ENCODE data around the gene SNX20. TPM values are rescaled to one million over a fixed set of nuclear protein-coding genes. Genes with fewer than 3 reads are reported as not detected.

Gene SNX20
- total RNA-seq, 2 experiments from 2014 or later, result 43.3 to 48.9 TPM

GRCh38 chr16:50634090-50634489 is 47.0 kb downstream of the SNX20 start:
- no peaks in the 10 kb centered on the region for H3K36me3 Mint-ChIP-seq (ENCODE audit: low read depth)
- ATAC-seq (no peak), DNase-seq (no peak)
- no peaks in the 10 kb centered on the region for H3K9me3 Mint-ChIP-seq (ENCODE audit: low read depth)
- intact Hi-C loops (cut with DNase I, micrococcal nuclease), result no loop called here
- no peak overlapping the region for H3K4me3 Mint-ChIP-seq
- H3K27me3 Mint-ChIP-seq, result no peaks in the 10 kb centered on the region
- no peak overlapping the region for H3K27ac Mint-ChIP-seq
- POLR2A ChIA-PET, result no interaction called here
- peaks cover 3% of the 10 kb centered on the region for H3K4me1 Mint-ChIP-seq
- CTCF ChIA-PET, result no interaction called here

GRCh38 chr16:50632927-50633800 is 47.9 kb downstream of the SNX20 start:
- H3K36me3 Mint-ChIP-seq (ENCODE audit: low read depth), result no peaks in the 10 kb centered on the region
- H3K27me3 Mint-ChIP-seq, result no peaks in the 10 kb centered on the region
- CTCF ChIA-PET, result no interaction called here
- no peak overlapping the region for H3K4me3 Mint-ChIP-seq
- no peaks in the 10 kb centered on the region for H3K9me3 Mint-ChIP-seq (ENCODE audit: low read depth)
- ATAC-seq (no peak), DNase-seq (no peak)
- POLR2A ChIA-PET, result no interaction called here
- H3K4me1 Mint-ChIP-seq, result peaks cover 3% of the 10 kb centered on the region
- peak overlapping the region; percentile 23 for H3K27ac Mint-ChIP-seq
- intact Hi-C loops (cut with DNase I, micrococcal nuclease), result no loop called here

GRCh38 chr16:50631985-50632576 is 49.0 kb downstream of the SNX20 start:
- ChIA-PET CTCF (no interaction called here), POLR2A (no interaction called here)
- Mint-ChIP-seq H3K36me3 (ENCODE audit: low read depth) (no peaks in the 10 kb centered on the region), H3K27ac (no peak overlapping the region), H3K9me3 (ENCODE audit: low read depth) (no peaks in the 10 kb centered on the region), H3K4me1 (peaks cover 10% of the 10 kb centered on the region), H3K27me3 (no peaks in the 10 kb centered on the region), H3K4me3 (no peak overlapping the region)
- DNase-seq (no peak), ATAC-seq (no peak)
- intact Hi-C loops (cut with DNase I, micrococcal nuclease), result no loop called here

- intact Hi-C loops (cut with DNase I, micrococcal nuclease), result no loop called here
- Mint-ChIP-seq H3K27ac (no peak overlapping the region), H3K27me3 (no peaks in the 10 kb centered on the region), H3K4me3 (no peak overlapping the region), H3K9me3 (ENCODE audit: low read depth) (no peaks in the 10 kb centered on the region), H3K4me1 (peaks cover 16% of the 10 kb centered on the region), H3K36me3 (ENCODE audit: low read depth) (no peaks in the 10 kb centered on the region)
- ChIA-PET CTCF (interaction anchor here (1.2 kb wide), 1 partner anchor 47 kb away, joined by 3 read pairs; no protein-coding TSS in a partner anchor), POLR2A (no interaction called here)
- ATAC-seq (no peak), DNase-seq (no peak)
Measured at GRCh38 chr16:50631249-50631984, 49.7 kb downstream of the SNX20 start.

GRCh38 chr16:50630394-50631020 is 50.6 kb downstream of the SNX20 start:
- Mint-ChIP-seq H3K4me1 (peaks cover 18% of the 10 kb centered on the region), H3K27ac (no peak overlapping the region), H3K27me3 (no peaks in the 10 kb centered on the region), H3K36me3 (ENCODE audit: low read depth) (no peaks in the 10 kb centered on the region), H3K4me3 (no peak overlapping the region), H3K9me3 (ENCODE audit: low read depth) (no peaks in the 10 kb centered on the region)
- CTCF ChIA-PET, result interaction anchor here (1.2 kb wide), 1 partner anchor 48 kb away, joined by 3 read pairs; no protein-coding TSS in a partner anchor
- ATAC-seq, result no peak
- POLR2A ChIA-PET, result no interaction called here
- intact Hi-C loops (cut with DNase I, micrococcal nuclease), result no loop called here
- no peak for DNase-seq

- Mint-ChIP-seq H3K9me3 (ENCODE audit: low read depth) (no peaks in the 10 kb centered on the region), H3K27me3 (no peaks in the 10 kb centered on the region), H3K27ac (no peak overlapping the region), H3K4me1 (peaks cover 25% of the 10 kb centered on the region), H3K4me3 (no peak overlapping the region), H3K36me3 (ENCODE audit: low read depth) (no peaks in the 10 kb centered on the region)
- ChIA-PET CTCF (interaction anchor here (0.6 kb wide), 1 partner anchor 10 kb away, joined by 3 read pairs; no protein-coding TSS in a partner anchor), POLR2A (no interaction called here)
- DNase-seq, result no peak
- intact Hi-C loops (cut with DNase I, micrococcal nuclease), result no loop called here
- ATAC-seq, result no peak
Measured at GRCh38 chr16:50629334-50629733, 51.8 kb downstream of the SNX20 start.

GRCh38 chr16:50628156-50628802 is 52.8 kb downstream of the SNX20 start:
- Mint-ChIP-seq H3K27me3 (no peaks in the 10 kb centered on the region), H3K4me1 (peaks cover 36% of the 10 kb centered on the region), H3K4me3 (no peak overlapping the region), H3K27ac (no peak overlapping the region), H3K9me3 (ENCODE audit: low read depth) (no peaks in the 10 kb centered on the region), H3K36me3 (ENCODE audit: low read depth) (no peaks in the 10 kb centered on the region)
- DNase-seq (no peak), ATAC-seq (no peak)
- intact Hi-C loops (cut with DNase I, micrococcal nuclease), result no loop called here
- ChIA-PET POLR2A (no interaction called here), CTCF (interaction anchor here (0.9 to 1.6 kb wide), 8 partner anchors 8 to 239 kb away, joined by 3 to 14 read pairs (median 4); no protein-coding TSS in a partner anchor)

GRCh38 chr16:50627419-50627818 is 53.7 kb downstream of the SNX20 start:
- intact Hi-C loops (cut with DNase I, micrococcal nuclease), result no loop called here
- peaks cover 40% of the 10 kb centered on the region for H3K4me1 Mint-ChIP-seq
- H3K9me3 Mint-ChIP-seq (ENCODE audit: low read depth), result no peaks in the 10 kb centered on the region
- no peaks in the 10 kb centered on the region for H3K36me3 Mint-ChIP-seq (ENCODE audit: low read depth)
- no peaks in the 10 kb centered on the region for H3K27me3 Mint-ChIP-seq
- H3K27ac Mint-ChIP-seq, result peak overlapping the region; percentile 68
- ChIA-PET CTCF (interaction anchor here (0.6 to 1.6 kb wide), 13 partner anchors 9 to 601 kb away, joined by 3 to 14 read pairs (median 3); no protein-coding TSS in a partner anchor), POLR2A (no interaction called here)
- H3K4me3 Mint-ChIP-seq, result no peak overlapping the region
- ATAC-seq, result peak; percentile 86
- DNase-seq, result peak; percentile 72

GRCh38 chr16:50626868-50627267 is 54.2 kb downstream of the SNX20 start:
- peaks cover 40% of the 10 kb centered on the region for H3K4me1 Mint-ChIP-seq
- no peak overlapping the region for H3K4me3 Mint-ChIP-seq
- ChIA-PET POLR2A (no interaction called here), CTCF (interaction anchor here (0.6 to 1.6 kb wide), 12 partner anchors 10 to 669 kb away, joined by 3 to 12 read pairs (median 3); no protein-coding TSS in a partner anchor)
- DNase-seq (no peak), ATAC-seq (peak; percentile 31)
- H3K27me3 Mint-ChIP-seq, result no peaks in the 10 kb centered on the region
- H3K9me3 Mint-ChIP-seq (ENCODE audit: low read depth), result no peaks in the 10 kb centered on the region
- intact Hi-C loops (cut with DNase I, micrococcal nuclease), result no loop called here
- no peaks in the 10 kb centered on the region for H3K36me3 Mint-ChIP-seq (ENCODE audit: low read depth)
- H3K27ac Mint-ChIP-seq, result peak overlapping the region; percentile 68

GRCh38 chr16:50625374-50625773 is 55.7 kb downstream of the SNX20 start:
- intact Hi-C loops (cut with DNase I, micrococcal nuclease), result no loop called here
- H3K4me3 Mint-ChIP-seq, result no peak overlapping the region
- no peak for ATAC-seq
- no peak for DNase-seq
- H3K4me1 Mint-ChIP-seq, result peaks cover 40% of the 10 kb centered on the region
- POLR2A ChIA-PET, result no interaction called here
- H3K9me3 Mint-ChIP-seq (ENCODE audit: low read depth), result no peaks in the 10 kb centered on the region
- no peak overlapping the region for H3K27ac Mint-ChIP-seq
- CTCF ChIA-PET, result interaction anchor here (0.7 to 2.0 kb wide), 4 partner anchors 9 to 75 kb away, joined by 3 to 5 read pairs (median 4); no protein-coding TSS in a partner anchor
- H3K36me3 Mint-ChIP-seq (ENCODE audit: low read depth), result no peaks in the 10 kb centered on the region
- no peaks in the 10 kb centered on the region for H3K27me3 Mint-ChIP-seq
